Activated T-cell treated with anti-CD3 and anti-CD28 coated beads, Interleukin-2, amount 50 U/mL, for 24 hours (primary cell): ENCODE results near the gene SLC6A6.
"Not testable (repeated sequence)": the region's sequence is repeated elsewhere in the genome, so short reads cannot be mapped to it uniquely, and the experiment has no call there.

Experiments
- DNase-seq: peaks from one replicate; pipeline ENCODE4 v3.0.0-alpha.2; 2020
- H3K27ac Mint-ChIP-seq: 2 replicates; pipeline ENCODE4 v1.8.0; 2020; ENCODE audit warnings: mild to moderate bottlenecking, mixed read lengths
- H3K27me3 Mint-ChIP-seq: 2 replicates; pipeline ENCODE4 v1.8.0; 2020; ENCODE audit warnings: mixed read lengths
- H3K36me3 Mint-ChIP-seq: 2 replicates; pipeline ENCODE4 v1.8.0; 2020; ENCODE audit warnings: low read depth, mixed read lengths
- H3K4me1 Mint-ChIP-seq: 2 replicates; pipeline ENCODE4 v1.8.0; 2020; ENCODE audit warnings: low read depth, mixed read lengths
- H3K4me3 Mint-ChIP-seq: 2 replicates; pipeline ENCODE4 v1.8.0; 2020; ENCODE audit warnings: mild to moderate bottlenecking, moderate library complexity, mixed read lengths
- H3K9me3 Mint-ChIP-seq: 2 replicates; pipeline ENCODE4 v1.8.0; 2020; ENCODE audit warnings: mixed read lengths

Gene SLC6A6

GRCh38 chr3:14429237-14429636 lies 26.8 kb downstream of the SLC6A6 start:
- Mint-ChIP-seq H3K4me1 (peaks cover 96% of the 10 kb centered on the region), H3K36me3 (peaks cover 41% of the 10 kb centered on the region), H3K27ac (peak overlapping the region; percentile 96), H3K27me3 (no peaks in the 10 kb centered on the region), H3K9me3 (no peaks in the 10 kb centered on the region), H3K4me3 (peak overlapping the region; percentile 18)
- DNase-seq: no peak

GRCh38 chr3:14429640-14430039 lies 27.2 kb downstream of the SLC6A6 start:
- Mint-ChIP-seq H3K4me1 (peaks cover 96% of the 10 kb centered on the region), H3K27me3 (no peaks in the 10 kb centered on the region), H3K4me3 (peak overlapping the region; percentile 18), H3K36me3 (peaks cover 45% of the 10 kb centered on the region), H3K27ac (peak overlapping the region; percentile 96), H3K9me3 (no peaks in the 10 kb centered on the region)
- no peak for DNase-seq

GRCh38 chr3:14430053-14430452 lies 27.6 kb downstream of the SLC6A6 start:
- Mint-ChIP-seq H3K4me1 (peaks cover 96% of the 10 kb centered on the region), H3K27me3 (no peaks in the 10 kb centered on the region), H3K9me3 (no peaks in the 10 kb centered on the region), H3K27ac (peak overlapping the region; percentile 96), H3K36me3 (peaks cover 49% of the 10 kb centered on the region), H3K4me3 (peak overlapping the region; percentile 23)
- DNase-seq: no peak

- peaks cover 96% of the 10 kb centered on the region for H3K4me1 Mint-ChIP-seq
- H3K27me3 Mint-ChIP-seq: no peaks in the 10 kb centered on the region
- no peaks in the 10 kb centered on the region for H3K9me3 Mint-ChIP-seq
- peak overlapping the region; percentile 96 for H3K27ac Mint-ChIP-seq
- peak overlapping the region; percentile 69 for H3K4me3 Mint-ChIP-seq
- no peak for DNase-seq
- H3K36me3 Mint-ChIP-seq: peaks cover 54% of the 10 kb centered on the region
Measured at GRCh38 chr3:14430706-14431451, 28.5 kb downstream of the SLC6A6 start.

GRCh38 chr3:14431452-14431916 lies 29.1 kb downstream of the SLC6A6 start:
- Mint-ChIP-seq H3K4me1 (peaks cover 90% of the 10 kb centered on the region), H3K27ac (peak overlapping the region; percentile 96), H3K4me3 (peak overlapping the region; percentile 69), H3K9me3 (no peaks in the 10 kb centered on the region), H3K27me3 (no peaks in the 10 kb centered on the region), H3K36me3 (peaks cover 53% of the 10 kb centered on the region)
- no peak for DNase-seq

GRCh38 chr3:14431917-14432834 lies 29.8 kb downstream of the SLC6A6 start:
- H3K36me3 Mint-ChIP-seq: peaks cover 53% of the 10 kb centered on the region
- peak overlapping the region; percentile 96 for H3K27ac Mint-ChIP-seq
- peak overlapping the region; percentile 69 for H3K4me3 Mint-ChIP-seq
- peaks cover 87% of the 10 kb centered on the region for H3K4me1 Mint-ChIP-seq
- no peaks in the 10 kb centered on the region for H3K9me3 Mint-ChIP-seq
- no peaks in the 10 kb centered on the region for H3K27me3 Mint-ChIP-seq
- peak; percentile 91 for DNase-seq

GRCh38 chr3:14433106-14433505 lies 30.7 kb downstream of the SLC6A6 start:
- Mint-ChIP-seq H3K9me3 (no peaks in the 10 kb centered on the region), H3K36me3 (peaks cover 50% of the 10 kb centered on the region), H3K4me3 (peak overlapping the region; percentile 69), H3K4me1 (peaks cover 78% of the 10 kb centered on the region), H3K27ac (peak overlapping the region; percentile 96), H3K27me3 (no peaks in the 10 kb centered on the region)
- DNase-seq: no peak

- Mint-ChIP-seq H3K4me3 (peak overlapping the region; percentile 31), H3K36me3 (peaks cover 57% of the 10 kb centered on the region), H3K27ac (peak overlapping the region; percentile 90), H3K4me1 (peaks cover 74% of the 10 kb centered on the region), H3K27me3 (no peaks in the 10 kb centered on the region), H3K9me3 (no peaks in the 10 kb centered on the region)
- no peak for DNase-seq
Measured at GRCh38 chr3:14434126-14434497, 31.7 kb downstream of the SLC6A6 start.

- peaks cover 74% of the 10 kb centered on the region for H3K4me1 Mint-ChIP-seq
- H3K9me3 Mint-ChIP-seq: no peaks in the 10 kb centered on the region
- no peaks in the 10 kb centered on the region for H3K27me3 Mint-ChIP-seq
- DNase-seq: no peak
- H3K36me3 Mint-ChIP-seq: peaks cover 56% of the 10 kb centered on the region
- peak overlapping the region; percentile 90 for H3K27ac Mint-ChIP-seq
- H3K4me3 Mint-ChIP-seq: peak overlapping the region; percentile 31
Measured at GRCh38 chr3:14434498-14435151, 32.2 kb downstream of the SLC6A6 start.

- no peak for DNase-seq
- no peaks in the 10 kb centered on the region for H3K27me3 Mint-ChIP-seq
- no peak overlapping the region for H3K4me3 Mint-ChIP-seq
- no peaks in the 10 kb centered on the region for H3K9me3 Mint-ChIP-seq
- H3K36me3 Mint-ChIP-seq: peaks cover 59% of the 10 kb centered on the region
- H3K27ac Mint-ChIP-seq: peak overlapping the region; percentile 90
- peaks cover 74% of the 10 kb centered on the region for H3K4me1 Mint-ChIP-seq
Measured at GRCh38 chr3:14435175-14436014, 33.0 kb downstream of the SLC6A6 start.

GRCh38 chr3:14436954-14437281 lies 34.5 kb downstream of the SLC6A6 start:
- Mint-ChIP-seq H3K36me3 (peaks cover 65% of the 10 kb centered on the region), H3K27me3 (no peaks in the 10 kb centered on the region), H3K27ac (peak overlapping the region; percentile 51), H3K9me3 (no peaks in the 10 kb centered on the region), H3K4me3 (no peak overlapping the region), H3K4me1 (peaks cover 62% of the 10 kb centered on the region)
- DNase-seq: no peak

GRCh38 chr3:14437705-14438104 lies 35.3 kb downstream of the SLC6A6 start:
- Mint-ChIP-seq H3K36me3 (peaks cover 63% of the 10 kb centered on the region), H3K4me1 (peaks cover 56% of the 10 kb centered on the region)
- H3K27ac Mint-ChIP-seq, H3K27me3 Mint-ChIP-seq, H3K9me3 Mint-ChIP-seq, DNase-seq, H3K4me3 Mint-ChIP-seq: not testable (repeated sequence)

- H3K4me3 Mint-ChIP-seq: no peak overlapping the region
- no peaks in the 10 kb centered on the region for H3K9me3 Mint-ChIP-seq
- no peak overlapping the region for H3K27ac Mint-ChIP-seq
- H3K36me3 Mint-ChIP-seq: peaks cover 60% of the 10 kb centered on the region
- no peak for DNase-seq
- H3K27me3 Mint-ChIP-seq: no peaks in the 10 kb centered on the region
- peaks cover 51% of the 10 kb centered on the region for H3K4me1 Mint-ChIP-seq
Measured at GRCh38 chr3:14438262-14438661, 35.9 kb downstream of the SLC6A6 start.

- H3K4me3 Mint-ChIP-seq: no peak overlapping the region
- no peaks in the 10 kb centered on the region for H3K27me3 Mint-ChIP-seq
- no peaks in the 10 kb centered on the region for H3K9me3 Mint-ChIP-seq
- H3K36me3 Mint-ChIP-seq: peaks cover 58% of the 10 kb centered on the region
- no peak overlapping the region for H3K27ac Mint-ChIP-seq
- no peak for DNase-seq
- H3K4me1 Mint-ChIP-seq: peaks cover 46% of the 10 kb centered on the region
Measured at GRCh38 chr3:14438929-14439328, 36.5 kb downstream of the SLC6A6 start.
